ENCODE results near the gene BTG3.

DNA sequence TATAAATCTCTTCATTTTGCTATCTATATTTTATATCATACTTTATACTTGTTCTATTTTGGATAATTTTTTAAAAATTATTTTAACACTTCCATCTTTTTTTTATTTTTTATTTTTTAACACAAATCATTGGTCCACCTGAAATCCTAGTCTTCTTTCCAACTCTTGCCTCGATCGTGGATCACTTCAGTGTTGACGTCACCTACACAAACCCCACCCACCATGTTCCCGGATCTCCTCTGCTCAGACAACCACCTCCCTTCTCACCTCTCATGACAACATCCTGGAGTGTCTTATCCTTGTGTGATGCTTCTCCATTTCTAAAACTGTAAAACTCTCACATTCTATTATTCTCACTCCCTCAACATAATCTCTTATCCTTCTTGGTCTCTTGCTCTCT lies 34.1 kb upstream of the BTG3 start:
- TF ChIP-seq POLR2AphosphoS5 (IDR thresholded peaks at IDR 0.05) (no peak), CTCF (IDR thresholded peaks at IDR 0.05) (no peak)
